HG02678 (cell line): Measurements from ENCODE around the gene EXD3.
"Not testable (repeated sequence)": the region's sequence is repeated elsewhere in the genome, so short reads cannot be mapped to it uniquely, and the experiment has no call there.

ENCODE experiments used
- ATAC-seq: cut with Tn5 transposase; IDR thresholded peaks from one replicate; pipeline ENCODE4 v1.9.1; 2021; ENCODE audit warnings: mild to moderate bottlenecking, moderate library complexity; ENCODE audit not compliant: unreplicated experiment

Gene EXD3

GRCh38 chr9:137416006-137416562 lies 6.9 kb downstream of the EXD3 start:
- no peak for ATAC-seq

- no peak for ATAC-seq
Measured at GRCh38 chr9:137415451-137415850, 7.5 kb downstream of the EXD3 start.

DNA sequence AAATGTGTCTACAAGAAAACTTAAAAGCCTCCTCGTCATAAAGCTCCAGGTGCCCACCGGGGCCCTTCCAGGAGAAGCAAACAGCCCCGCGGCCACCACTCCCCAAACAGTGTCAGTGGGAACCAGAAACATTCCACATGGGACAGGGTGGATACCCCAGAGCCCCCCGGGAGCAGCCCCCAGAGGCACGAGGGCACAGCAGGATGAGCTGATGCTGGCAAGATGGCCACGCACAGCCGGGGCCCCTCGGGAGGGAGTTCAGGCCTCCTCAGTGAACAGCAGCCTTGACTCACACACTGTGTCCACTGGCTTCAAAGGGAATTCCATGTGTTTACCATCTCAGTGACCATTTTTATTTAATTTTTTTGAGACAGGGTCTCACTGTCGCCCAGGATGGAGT lies 10.5 kb downstream of the EXD3 start:
- ATAC-seq: no peak

DNA sequence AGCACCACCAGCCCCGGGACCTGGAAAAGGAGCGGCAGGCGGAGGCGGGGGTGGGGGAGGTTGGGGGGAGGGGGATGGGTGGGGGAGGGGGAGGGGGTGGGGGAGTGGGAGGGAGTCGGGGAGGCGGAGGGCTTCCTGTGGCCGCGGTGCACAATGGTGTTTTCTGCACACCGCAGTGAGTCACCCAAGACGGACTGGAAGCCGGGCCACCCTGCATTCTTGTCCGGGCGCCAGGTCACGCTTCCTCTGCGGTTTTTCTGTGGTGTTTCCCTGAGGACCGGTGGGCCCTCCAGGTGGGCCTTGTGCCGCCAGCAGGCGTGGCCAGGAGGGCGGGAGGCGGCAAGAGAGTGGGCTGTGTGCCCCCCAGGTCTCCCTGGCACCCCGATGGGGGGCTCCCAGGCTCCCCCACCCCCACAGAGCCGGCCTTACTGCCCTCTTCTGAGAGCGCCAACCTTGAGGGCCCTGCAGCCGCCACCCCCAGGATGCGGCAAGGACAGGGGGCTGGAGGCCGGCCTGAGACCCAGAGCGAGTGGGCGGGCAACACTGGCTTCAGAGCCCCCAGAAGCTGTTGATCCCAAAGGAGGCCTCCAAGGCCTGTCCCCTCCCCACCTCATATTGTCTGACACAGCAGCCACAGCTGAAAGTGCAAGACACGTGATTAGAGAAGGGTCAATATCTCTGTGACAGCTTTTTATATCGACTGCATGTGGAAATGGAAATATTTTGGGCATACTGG lies 11.1 kb downstream of the EXD3 start:
- ATAC-seq: peak; percentile 49

DNA sequence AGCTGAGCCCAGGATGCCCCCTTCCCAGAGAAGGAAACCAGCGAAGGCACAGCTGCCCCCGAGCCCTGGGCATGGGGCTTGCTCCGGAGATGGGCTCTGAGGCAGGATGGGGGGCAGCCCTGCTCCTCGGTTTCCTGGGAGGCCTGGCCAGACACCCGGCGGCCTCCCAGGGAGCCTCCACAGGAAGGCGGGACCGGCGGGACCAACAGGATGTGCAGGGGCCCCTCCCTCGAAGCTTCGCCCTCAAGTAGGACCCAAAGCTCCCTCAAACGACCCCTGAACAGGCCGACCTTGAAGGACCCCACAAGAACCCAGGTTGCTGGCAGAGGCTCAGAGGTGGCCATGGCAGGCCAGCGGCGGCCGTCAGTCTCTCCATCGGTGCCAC lies 11.7 kb downstream of the EXD3 start:
- ATAC-seq: no peak

DNA sequence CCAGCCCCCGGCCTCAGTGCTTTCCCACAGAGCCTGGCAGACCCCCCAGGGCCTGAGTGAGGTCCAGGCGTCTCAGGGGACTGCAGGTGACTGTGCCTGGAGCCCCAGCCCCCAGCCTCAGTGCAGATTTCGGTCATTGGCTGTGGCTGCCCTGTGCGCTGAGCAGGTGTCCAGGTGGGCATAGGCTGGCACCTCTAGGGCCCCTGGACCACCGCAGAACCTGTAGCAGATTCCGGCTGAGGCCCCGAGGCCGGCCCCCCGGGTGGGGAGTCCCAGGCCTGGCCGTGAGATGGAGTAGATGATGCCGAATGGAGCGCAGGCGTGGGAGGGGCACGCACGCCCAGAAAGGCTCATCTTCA lies 12.1 kb downstream of the EXD3 start:
- ATAC-seq: no peak

- not testable (repeated sequence) for ATAC-seq
Measured at GRCh38 chr9:137410236-137410890, 12.6 kb downstream of the EXD3 start.

GRCh38 chr9:137409515-137409914 lies 13.4 kb downstream of the EXD3 start:
- no peak for ATAC-seq

DNA sequence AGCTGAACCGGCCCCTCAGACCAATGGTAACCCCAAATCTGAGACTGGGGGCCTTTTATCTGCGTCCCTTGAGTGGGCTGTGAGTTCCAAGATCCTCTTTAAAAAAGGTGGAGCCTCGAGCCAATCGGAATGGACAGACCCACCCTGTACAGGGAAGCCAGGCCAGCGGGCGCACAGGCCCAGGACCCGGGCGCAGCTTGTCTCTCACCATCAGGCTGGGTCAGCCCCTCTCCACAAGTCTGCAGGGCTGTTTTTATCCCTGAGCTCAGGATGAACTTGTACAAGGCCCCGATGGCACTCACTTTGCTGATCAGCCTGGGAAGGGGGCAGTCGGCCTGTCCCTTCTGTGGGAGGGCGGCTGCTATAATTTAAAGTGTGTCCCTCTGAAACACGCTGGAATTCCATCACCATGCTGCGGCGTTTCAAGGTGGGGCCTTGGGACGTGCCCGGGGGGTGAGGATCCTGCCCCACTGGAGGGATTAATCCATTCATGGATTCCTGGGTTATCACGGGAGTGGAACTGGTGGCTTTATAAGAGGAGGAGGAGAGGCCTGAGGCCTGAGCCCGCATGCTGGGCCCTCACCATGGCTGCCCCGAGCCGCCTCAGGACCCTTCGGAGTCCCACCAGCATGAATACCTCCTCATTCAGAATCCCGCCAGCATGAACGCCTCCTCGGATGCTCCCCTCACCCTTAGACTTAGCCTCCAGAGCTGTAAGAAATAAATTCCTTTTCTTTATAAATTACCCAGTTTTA lies 14.1 kb downstream of the EXD3 start:
- no peak for ATAC-seq

DNA sequence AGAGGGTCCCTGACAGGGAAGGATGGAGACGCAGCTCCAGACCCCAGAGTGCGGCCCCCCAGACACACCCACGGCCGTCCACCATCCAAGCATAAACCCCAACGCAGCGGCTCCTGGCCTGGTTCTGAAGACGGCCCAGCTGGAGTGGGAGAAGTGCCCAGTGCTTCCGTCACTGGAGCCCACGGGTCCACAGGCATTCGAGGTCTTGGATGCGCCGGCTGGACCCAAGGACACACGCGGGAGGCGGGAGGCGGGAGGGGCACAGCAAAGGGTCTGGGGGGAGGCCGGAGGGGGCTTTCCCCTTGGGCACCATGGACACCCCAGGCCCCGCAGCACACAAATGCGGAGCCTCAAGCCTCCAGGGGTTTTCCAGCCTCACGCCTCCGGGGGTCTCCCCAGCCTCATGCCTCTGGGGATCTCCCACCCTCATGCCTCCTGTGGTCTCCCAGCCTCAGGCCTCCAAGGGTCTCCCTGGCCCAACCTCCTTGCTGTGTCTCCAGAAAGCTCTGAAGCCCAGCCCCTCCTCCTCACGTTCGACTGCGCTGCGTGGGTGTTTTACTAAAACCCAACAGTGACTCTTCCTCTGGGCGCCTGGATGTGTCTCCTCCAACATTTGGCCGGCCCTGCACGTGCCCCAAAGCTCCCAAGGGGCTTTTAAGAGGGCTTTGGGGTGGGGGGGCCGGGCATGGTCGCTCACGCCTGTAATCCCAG lies 15.2 kb downstream of the EXD3 start:
- no peak for ATAC-seq

DNA sequence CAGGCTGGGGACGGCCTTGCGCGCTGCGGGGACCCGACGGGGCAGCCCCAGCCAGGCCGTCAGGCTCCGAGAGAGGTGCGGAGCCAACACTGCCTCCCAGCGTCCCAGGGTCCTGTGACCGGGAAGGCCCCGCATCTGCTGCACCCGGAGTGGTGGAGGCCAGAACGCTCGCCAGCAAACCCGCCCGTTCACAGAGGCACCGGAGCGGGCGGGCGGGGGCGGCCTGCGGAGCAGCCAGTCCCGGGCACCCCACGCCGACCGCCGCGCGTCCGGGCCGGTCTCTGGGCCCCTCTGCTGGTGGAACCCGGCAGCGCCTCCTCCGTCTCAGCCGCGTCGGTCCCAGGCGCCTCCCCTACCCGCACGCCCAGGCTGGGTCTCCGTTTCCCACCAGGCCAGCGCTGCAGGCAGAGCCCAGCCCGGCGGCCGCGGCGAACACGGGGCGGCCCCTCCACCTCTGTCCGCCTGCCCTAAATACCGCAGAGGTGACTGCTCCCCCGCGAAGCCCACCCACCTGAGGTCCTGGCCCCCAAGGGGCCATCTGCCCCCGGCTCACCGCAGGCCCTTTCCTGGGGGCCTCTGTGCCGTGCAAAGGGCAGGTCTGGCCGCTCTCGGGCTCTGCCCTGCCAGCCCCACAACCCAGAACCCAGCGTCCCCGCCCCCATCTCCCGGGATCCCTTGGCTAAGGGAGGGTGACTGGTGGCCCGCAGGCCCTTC lies 15.9 kb downstream of the EXD3 start:
- no peak for ATAC-seq

DNA sequence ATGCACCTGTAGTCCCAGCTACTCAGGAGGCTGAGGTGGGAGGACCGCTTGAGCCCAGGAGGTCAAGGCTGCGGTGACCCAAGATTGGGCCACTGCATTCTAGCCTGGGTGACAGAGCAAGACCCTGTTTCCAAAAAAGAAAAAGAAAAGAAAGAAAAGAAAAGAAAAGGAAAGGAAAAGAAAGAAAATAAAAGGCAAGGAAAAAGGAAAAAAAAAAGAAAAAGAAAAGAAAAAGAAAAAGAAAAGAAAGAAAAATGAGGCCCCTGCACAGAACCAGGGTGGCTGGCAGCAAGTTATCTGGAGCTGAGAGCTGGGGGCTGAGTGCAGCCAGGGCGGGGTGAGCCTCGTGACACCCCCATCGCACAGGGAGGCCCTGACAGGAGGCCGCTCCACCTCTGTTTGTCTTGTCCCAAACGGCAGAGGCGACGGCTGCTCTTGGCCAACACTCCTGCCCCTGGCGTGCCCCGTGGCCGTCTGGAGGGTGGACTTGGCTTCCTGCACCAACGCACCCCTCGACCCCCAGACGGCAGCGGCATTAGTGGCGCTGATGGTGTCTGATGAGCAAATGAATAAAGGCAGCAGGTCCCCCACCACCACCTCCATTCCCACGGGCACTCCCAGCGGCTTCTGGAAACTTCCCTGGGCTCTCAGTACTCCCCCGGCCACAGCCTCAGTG lies 16.7 kb downstream of the EXD3 start:
- no peak for ATAC-seq

DNA sequence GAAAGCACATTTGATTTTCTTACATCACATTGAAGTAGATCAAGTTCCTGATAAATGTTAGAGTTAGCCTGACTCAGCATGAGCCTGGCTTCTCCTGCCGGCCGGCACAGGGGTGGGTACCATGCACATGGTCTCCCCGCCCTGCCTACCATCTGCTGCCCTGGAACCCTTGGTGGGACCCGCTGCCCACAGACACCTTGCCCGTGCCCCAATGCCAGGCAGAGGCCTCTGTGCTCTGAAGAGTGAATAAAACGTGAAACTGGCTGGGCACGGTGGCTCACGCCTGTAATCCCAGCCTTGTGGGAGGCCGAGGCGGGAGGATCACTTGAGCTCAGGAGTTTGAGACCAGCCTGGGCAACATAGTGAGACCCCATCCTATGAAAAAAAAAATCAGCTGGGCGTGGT lies 17.3 kb downstream of the EXD3 start:
- ATAC-seq: no peak

DNA sequence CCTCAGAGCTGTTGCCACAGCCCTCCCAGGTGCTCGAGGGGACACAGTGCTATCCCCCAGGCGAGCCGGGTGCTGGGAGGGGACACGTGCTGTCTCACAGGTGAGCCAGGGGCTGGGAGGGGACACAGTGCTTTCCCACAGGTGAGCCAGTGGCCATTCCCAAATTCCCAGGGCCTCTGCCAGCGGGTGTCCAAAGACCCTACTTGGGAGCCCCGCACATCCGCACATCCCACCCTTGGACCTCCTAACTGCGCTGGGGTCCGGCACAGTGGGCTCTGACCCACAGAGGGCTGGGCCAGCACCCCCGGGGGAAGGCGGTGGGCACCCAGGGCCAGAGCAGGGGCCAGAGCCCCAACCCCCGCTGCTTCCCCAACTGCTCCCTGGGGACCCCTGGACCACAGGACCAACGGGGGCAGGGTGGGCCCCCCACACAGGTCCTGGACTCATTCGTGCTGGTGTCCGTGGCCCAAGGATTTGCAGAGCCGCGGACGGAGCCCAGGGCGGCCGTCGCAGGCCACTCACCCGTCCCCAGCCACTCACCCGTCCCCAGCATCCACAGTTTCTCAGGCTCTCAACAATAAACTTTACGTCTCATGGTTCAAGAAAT lies 17.9 kb downstream of the EXD3 start:
- ATAC-seq: no peak

DNA sequence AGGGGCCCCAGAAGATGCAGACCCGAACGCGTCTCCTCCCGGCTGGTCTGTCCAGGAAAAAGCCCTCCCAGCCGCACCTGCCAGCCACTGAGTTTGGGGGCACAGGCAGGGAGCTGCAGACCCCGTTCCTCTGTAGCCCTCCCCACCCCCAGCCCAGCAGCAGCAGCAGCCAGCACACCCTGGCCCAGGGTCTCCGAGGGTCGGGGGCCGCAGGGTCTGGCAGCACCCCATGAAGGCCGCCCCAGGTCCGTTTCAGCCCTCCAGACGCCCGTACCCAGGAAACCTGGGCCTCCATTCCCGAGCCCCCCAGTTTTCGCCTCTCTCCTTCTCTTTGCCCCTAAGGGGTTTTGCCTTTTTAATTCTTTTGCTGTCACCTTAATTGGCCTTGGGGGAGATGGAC lies 19.7 kb downstream of the EXD3 start:
- no peak for ATAC-seq

DNA sequence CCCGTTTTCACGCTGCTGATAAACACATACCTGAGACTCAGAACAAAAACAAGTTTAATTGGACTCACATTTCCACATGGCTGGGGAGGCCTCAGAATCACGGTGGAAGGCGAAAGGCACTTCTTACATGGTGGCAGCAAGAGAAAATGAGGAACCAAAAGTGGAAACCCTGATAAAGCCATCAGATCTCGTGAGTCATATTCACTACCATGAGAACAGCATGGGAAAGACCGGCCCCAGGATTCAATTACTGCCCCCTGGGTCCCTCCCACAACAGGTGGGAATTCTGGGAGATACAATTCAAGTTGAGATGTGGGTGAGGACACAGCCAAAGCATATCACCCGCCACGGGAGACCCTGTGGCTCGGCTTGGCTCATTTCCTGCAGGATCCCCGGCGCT lies 20.2 kb downstream of the EXD3 start:
- ATAC-seq: no peak

DNA sequence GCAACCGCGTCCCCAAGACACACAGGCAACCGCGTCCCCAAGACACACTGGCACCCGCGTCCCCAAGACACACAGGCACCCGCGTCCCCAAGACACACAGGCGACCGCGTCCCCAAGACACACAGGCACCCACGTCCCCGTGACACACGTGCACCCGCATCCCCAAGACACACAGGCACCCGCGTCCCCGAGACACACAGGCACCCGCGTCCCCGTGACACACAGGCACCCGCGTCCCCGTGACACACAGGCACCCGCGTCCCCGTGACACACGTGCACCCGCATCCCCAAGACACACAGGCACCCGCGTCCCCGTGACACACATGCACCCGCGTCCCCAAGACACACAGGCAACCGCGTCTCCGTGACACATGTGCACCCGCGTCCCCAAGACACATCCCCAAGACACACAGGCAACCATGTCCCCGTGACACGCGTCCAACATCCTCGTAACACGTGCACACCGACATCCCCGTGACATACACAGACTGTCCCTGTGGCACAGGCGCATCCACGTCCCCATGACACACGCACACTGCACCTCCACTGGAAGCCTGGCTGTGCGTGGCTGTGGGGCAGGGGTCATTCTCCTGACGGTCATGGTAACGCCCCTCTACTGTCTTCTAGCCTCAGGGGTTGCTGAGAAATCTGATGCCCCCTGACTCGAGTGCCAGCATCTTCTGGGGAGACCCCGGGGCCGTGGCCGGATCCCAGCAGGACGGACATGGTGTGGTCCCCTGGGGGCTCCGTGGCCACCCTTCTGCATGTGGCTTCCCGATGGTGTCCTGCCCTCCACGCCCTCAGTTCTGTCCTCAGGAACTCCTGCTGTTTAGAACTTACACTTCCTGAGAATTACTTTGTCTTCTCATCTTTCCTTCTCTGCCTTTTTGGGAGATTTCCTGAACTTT lies 24.1 kb downstream of the EXD3 start:
- no peak for ATAC-seq

- no peak for ATAC-seq
Measured at GRCh38 chr9:137397675-137398423, 25.1 kb downstream of the EXD3 start.
